Measurements from ENCODE around the gene PPP1R9A. TPM values are rescaled to one million over a fixed set of nuclear protein-coding genes. Genes with fewer than 3 reads are reported as not detected.

PPP1R9A gene
- polyA plus RNA-seq, 1 donor (not counting 4 experiments of a cell fraction or from before 2014, with no cell fraction given), result 0.01 TPM

DNA sequence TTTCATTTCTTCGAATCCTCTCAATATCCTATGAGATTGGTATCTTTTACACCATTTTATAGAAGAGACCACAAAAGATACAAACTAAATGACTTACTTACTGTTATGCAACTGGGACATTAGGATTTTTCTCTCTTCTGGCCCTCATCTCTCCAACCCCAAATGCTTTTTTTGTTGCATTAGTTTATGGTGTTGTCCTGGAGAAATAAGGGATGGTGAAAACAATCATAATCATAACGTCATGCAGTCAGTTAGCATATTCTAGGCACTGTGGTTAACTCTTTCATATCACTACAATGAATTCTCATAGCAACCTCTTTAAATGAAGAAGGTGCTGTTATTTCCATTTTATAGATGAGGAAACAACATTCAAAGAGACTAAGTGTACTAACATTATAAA lies 312.3 kb downstream of the PPP1R9A start:
- Histone ChIP-seq H2AFZ (ENCODE audit: control insufficient read depth, low read length) (no peak overlapping the region), H3K79me2 (ENCODE audit: control insufficient read depth, insufficient read depth, low read length) (no peaks in the 10 kb centered on the region), H3K9me1 (ENCODE audit: control insufficient read depth, extremely low read depth, insufficient read depth, low read length) (no peaks in the 10 kb centered on the region), H3K4me3 (ENCODE audit: control insufficient read depth in 2 of 3, extremely low read depth in 1 of 3, insufficient read depth in 2 of 3, low read depth in 1 of 3, low read length in 3 of 3) (no peak overlapping the region), H3K4me2 (ENCODE audit: control insufficient read depth, extremely low read depth, insufficient read depth, low read depth, low read length) (no peak overlapping the region), H3K27me3 (ENCODE audit: control insufficient read depth, extremely low read depth, insufficient read depth, low read length) (no peaks in the 10 kb centered on the region), H3K4me1 (ENCODE audit: control insufficient read depth, extremely low read depth, insufficient read depth, low read length) (no peaks in the 10 kb centered on the region), H3K36me3 (ENCODE audit: control insufficient read depth in 2 of 2, extremely low read depth in 1 of 2, insufficient read depth in 2 of 2, low read length in 2 of 2) (no peaks in the 10 kb centered on the region), H3K9me3 (ENCODE audit: control insufficient read depth, low read depth, low read length) (no peaks in the 10 kb centered on the region), H3K27ac (ENCODE audit: control insufficient read depth, insufficient read depth, low read length) (no peak overlapping the region), H4K20me1 (ENCODE audit: control insufficient read depth, extremely low read depth, insufficient read depth, low read length) (no peaks in the 10 kb centered on the region), H3K9ac (ENCODE audit: control insufficient read depth, extremely low read depth, insufficient read depth, low read length) (no peak overlapping the region)
- dilution Hi-C loops (cut with MboI; ENCODE audit: extremely low pct_ligation_motif_present, low sequenced_read_pairs), result no loop called here
- TF ChIP-seq, protein P1, sequence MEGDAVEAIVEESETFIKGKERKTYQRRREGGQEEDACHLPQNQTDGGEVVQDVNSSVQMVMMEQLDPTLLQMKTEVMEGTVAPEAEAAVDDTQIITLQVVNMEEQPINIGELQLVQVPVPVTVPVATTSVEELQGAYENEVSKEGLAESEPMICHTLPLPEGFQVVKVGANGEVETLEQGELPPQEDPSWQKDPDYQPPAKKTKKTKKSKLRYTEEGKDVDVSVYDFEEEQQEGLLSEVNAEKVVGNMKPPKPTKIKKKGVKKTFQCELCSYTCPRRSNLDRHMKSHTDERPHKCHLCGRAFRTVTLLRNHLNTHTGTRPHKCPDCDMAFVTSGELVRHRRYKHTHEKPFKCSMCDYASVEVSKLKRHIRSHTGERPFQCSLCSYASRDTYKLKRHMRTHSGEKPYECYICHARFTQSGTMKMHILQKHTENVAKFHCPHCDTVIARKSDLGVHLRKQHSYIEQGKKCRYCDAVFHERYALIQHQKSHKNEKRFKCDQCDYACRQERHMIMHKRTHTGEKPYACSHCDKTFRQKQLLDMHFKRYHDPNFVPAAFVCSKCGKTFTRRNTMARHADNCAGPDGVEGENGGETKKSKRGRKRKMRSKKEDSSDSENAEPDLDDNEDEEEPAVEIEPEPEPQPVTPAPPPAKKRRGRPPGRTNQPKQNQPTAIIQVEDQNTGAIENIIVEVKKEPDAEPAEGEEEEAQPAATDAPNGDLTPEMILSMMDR (optimal IDR thresholded peaks at IDR 0.05 in 1 of 3, IDR thresholded peaks at IDR 0.05 in 1 of 3, conservative IDR thresholded peaks at IDR 0.05 in 1 of 3; ENCODE audit: extremely low read depth in 1 of 3, insufficient read depth in 2 of 3, low read length in 3 of 3), result no peak
- TF ChIP-seq EZH2 (IDR thresholded peaks at IDR 0.05; ENCODE audit: low read length), result no peak
- no peak for FAIRE-seq
- no peak for DNase-seq (ENCODE audit: low read depth, low spot score)

DNA sequence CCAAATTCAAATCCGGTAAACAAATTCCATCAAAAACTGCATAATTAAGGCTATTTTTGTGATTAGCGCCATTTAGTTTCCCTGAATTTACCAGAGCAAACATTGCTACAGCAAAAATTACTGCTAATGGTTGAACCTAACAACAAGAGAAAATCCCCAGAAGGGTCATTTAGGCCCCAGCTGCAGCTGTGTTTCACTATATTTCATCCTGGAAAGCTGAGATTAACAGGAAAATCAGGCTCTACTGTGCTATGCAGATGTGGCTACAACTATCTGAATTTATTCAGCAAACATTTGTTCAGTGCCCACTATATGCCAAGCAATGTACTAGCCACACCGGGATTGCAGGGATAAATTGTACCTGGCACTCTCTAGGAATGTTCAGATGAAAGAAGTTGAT lies 312.9 kb downstream of the PPP1R9A start:
- Histone ChIP-seq H3K36me3 (ENCODE audit: control insufficient read depth in 2 of 2, extremely low read depth in 1 of 2, insufficient read depth in 2 of 2, low read length in 2 of 2) (no peaks in the 10 kb centered on the region), H3K27me3 (ENCODE audit: control insufficient read depth, extremely low read depth, insufficient read depth, low read length) (no peaks in the 10 kb centered on the region), H3K27ac (ENCODE audit: control insufficient read depth, insufficient read depth, low read length) (no peak overlapping the region), H3K79me2 (ENCODE audit: control insufficient read depth, insufficient read depth, low read length) (no peaks in the 10 kb centered on the region), H3K4me1 (ENCODE audit: control insufficient read depth, extremely low read depth, insufficient read depth, low read length) (no peaks in the 10 kb centered on the region), H3K4me3 (ENCODE audit: control insufficient read depth in 2 of 3, extremely low read depth in 1 of 3, insufficient read depth in 2 of 3, low read depth in 1 of 3, low read length in 3 of 3) (no peak overlapping the region), H3K9ac (ENCODE audit: control insufficient read depth, extremely low read depth, insufficient read depth, low read length) (no peak overlapping the region), H3K4me2 (ENCODE audit: control insufficient read depth, extremely low read depth, insufficient read depth, low read depth, low read length) (no peak overlapping the region), H2AFZ (ENCODE audit: control insufficient read depth, low read length) (no peak overlapping the region), H3K9me1 (ENCODE audit: control insufficient read depth, extremely low read depth, insufficient read depth, low read length) (no peaks in the 10 kb centered on the region), H3K9me3 (ENCODE audit: control insufficient read depth, low read depth, low read length) (no peaks in the 10 kb centered on the region), H4K20me1 (ENCODE audit: control insufficient read depth, extremely low read depth, insufficient read depth, low read length) (no peaks in the 10 kb centered on the region)
- DNase-seq (ENCODE audit: low read depth, low spot score) (no peak), FAIRE-seq (no peak)
- no peak for TF ChIP-seq EZH2 (IDR thresholded peaks at IDR 0.05; ENCODE audit: low read length)
- TF ChIP-seq, protein P1 (optimal IDR thresholded peaks at IDR 0.05 in 1 of 3, IDR thresholded peaks at IDR 0.05 in 1 of 3, conservative IDR thresholded peaks at IDR 0.05 in 1 of 3; ENCODE audit: extremely low read depth in 1 of 3, insufficient read depth in 2 of 3, low read length in 3 of 3), result no peak
- dilution Hi-C loops (cut with MboI; ENCODE audit: extremely low pct_ligation_motif_present, low sequenced_read_pairs), result no loop called here

Data from keratinocyte (primary cell).